CD4-positive, alpha-beta T cell treated with Interleukin-6 at 100 ng/mL for 8 hours (primary cell): Measurements from ENCODE around the gene LRWD1.
"Not testable (repeated sequence)": the region's sequence is repeated elsewhere in the genome, so short reads cannot be mapped to it uniquely, and the experiment has no call there.

Experiments used
- DNase-seq: peaks from one replicate; pipeline ENCODE4 v3.0.0-alpha.2; 2020; ENCODE audit warnings: mixed read lengths, low spot score

The LRWD1 gene

DNA sequence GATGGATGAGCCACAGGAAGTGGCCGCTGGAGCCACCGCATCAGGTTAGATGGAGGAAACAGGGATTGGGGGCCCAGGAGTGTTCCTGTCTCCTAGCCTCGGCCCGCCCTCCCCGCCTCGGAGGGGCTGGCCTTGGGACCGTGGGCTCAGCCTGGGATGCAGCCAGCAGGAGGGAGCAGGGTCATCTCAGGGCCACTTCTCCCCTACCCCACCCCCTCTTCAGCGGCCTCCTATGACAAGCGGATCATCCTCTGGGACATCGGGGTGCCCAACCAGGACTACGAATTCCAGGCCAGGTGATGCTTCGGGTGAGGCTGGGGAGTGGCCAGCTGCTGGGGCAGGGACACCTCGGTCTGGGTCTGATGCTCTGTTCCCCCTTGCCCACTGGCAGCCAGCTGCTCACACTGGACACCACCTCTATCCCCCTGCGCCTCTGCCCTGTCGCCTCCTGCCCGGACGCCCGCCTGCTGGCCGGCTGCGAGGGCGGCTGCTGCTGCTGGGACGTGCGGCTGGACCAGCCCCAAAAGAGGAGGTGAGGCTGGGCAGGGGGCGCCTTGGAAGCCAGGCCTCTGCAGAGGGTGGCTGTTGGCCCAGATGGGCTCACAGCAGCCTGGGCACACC is 4.7 kb downstream of the LRWD1 start:
- no peak for DNase-seq

DNA sequence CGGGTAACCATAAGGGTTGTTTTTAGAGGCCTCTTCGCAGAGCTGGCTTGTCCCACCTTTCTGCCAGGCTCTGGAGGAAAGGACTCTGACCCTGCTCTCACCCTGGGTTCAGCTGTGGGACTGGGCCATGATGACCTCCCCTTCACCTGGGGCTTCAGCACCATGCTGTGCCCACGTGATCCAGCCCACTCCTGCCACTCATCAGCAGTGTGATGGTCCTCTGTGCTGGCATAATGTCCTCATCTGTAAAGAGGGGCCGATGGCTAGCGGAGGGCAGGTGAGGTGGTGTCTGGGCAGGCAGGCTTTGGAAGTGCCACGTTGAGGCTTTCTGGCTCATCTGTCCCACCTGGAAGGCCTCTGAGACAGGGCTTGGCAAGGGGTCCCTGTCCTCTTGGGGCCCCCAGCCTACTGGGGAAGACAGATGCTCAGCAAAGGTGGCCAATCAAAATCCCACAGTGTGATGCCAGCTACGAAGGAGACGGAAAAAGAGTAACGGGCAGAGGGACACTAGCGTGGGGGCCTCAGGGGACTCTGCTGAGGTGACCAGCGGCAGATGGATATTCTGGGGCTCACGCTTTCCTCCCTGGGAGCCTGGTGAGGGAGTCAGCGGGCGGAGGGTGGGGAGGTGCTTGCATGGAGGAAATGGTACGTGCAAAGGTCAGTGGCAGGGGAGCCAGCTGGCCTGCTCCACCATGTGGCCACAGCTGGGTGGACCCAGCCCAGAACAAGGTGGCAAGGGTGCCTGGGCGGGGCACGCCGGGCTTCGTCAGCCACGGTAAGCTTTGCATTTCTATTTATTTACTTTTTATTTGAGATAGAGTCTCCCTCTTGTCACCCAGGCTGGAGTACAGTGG is 5.4 kb downstream of the LRWD1 start:
- DNase-seq: no peak

DNA sequence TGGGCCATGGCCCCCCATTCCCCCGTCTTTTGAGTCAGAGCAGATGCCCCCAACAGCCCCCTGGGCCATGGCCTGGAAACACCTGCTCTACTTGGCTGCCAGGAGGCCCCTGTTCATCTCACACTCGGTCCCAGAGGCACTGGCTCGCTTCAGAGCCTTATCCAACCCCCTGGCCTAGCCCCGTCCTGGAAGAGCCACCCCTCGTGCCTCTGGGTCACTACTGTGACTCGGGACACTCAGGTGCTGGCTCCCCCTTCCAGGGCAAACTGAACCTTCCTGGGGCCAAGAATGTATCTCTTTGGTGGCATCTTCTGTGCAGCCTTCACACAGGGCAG is 7.0 kb downstream of the LRWD1 start:
- no peak for DNase-seq

DNA sequence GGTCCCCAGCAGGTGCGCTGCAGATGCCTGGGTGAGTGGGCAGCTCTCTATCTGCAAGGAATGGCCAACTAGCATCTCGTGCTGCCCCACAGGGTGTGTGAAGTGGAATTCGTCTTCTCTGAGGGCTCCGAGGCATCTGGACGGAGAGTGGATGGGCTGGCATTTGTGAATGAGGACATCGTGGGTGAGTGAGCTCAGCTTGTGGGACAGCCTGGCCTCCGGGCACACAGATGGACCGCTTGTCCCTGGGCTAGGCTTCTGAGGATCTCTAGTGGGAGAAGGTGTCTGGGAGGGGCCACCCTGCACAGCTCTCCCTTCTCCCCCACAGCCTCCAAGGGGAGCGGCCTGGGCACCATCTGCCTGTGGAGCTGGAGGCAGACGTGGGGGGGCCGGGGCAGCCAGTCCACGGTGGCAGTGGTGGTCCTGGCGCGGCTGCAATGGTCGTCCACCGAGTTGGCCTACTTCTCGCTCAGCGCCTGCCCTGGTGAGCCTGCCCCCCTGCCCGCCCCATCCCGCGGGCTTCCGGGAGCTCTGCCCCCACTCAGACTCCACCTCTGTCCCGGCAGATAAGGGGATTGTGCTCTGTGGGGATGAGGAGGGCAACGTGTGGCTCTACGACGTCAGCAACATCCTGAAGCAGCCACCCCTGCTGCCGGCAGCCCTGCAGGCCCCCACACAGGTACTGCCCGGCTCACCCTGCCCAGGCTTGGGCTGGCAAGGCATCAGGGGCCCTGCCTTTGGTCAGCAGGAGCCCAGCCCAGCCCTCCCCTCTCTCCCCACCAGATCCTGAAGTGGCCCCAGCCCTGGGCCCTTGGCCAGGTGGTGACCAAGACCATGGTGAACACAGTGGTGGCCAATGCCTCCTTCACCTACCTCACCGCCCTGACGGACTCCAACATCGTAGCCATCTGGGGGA is 7.6 kb downstream of the LRWD1 start:
- no peak for DNase-seq

DNA sequence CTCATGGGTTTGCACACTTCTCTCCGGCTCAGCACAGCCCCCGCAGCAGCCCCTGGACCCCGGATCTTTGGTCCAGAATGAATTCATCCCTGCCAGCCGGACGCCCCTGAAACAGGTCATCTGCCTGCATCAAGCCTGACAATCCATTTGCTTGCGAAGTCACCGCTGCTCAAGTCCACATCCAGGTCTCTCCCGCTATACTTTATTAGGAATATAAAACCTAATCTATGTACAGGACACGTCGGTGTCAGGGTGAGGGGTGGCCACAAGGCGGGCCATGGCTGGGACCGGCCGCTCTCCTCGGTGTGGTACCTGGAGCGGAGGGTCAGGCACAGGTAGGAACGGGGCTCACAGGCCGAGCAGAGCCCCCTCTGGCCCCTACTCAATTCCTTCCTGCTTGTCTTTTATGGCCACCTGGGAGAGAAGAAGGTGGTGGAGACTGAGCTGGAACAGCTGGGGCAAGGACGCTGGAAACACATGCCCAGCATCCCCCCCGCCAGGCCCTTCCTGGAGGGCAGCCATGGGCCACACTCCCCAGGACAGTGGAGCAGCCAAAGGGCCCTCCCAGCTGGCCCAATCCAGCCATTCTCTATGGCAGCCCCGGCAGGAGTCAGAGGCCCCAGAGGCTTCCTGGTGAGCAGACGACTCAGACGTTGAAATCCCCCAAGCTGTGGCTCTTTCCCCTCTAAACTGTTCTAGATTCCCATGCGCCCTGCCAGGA is 8.6 kb downstream of the LRWD1 start:
- no peak for DNase-seq

DNA sequence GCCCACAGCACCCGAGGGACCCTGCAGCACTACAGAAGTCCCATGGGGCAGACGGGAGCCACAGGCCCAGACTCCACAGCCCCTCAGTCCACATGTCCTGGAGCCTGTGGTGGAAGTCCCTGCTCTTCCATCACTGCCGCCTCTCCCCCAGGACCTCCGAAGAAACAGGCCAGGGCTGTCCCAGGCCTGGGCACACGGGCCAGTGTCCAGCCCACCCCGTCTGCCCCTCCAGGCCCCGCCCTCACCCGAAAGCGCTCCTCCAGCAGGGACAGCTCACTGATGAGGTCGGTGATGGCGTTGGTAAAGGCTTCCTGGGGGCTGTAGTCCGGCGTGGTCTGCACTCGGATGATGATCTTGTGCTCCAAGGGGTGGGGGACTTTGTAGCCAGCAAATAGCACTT is 9.3 kb downstream of the LRWD1 start:
- not testable (repeated sequence) for DNase-seq

DNA sequence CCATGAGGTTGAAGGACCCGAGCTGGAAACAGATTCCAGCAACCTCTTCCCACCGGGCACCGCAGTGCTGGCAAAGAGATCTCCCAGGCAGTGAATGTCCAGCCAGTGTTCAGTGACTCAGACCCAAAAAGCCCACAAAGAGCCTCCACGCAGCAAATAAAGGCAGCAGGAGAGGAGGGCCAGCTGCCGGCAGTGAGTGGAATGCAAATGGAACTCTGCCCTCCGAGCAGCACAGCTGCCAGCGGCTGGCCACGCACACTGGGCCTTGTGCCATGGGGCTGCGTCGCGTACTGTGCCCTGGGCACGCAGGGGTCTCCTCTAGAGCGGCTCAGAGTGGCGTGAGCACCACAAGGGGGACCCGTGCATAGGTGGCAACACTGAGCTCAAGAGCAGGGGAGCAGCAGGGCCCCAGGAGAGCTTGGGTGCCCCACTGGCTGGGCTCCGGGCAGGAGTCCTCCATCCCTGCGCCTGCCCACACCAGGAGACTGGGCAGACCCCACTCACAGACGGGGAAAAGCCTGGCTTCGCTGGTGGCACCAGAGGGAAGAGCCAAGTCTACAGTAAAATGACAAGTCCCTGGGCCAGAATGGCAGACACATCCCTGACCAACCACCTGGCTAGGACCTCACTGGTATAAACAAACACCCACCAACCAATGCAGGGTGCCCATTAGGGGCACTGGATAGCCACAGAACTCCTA is 10.1 kb downstream of the LRWD1 start:
- not testable (repeated sequence) for DNase-seq

DNA sequence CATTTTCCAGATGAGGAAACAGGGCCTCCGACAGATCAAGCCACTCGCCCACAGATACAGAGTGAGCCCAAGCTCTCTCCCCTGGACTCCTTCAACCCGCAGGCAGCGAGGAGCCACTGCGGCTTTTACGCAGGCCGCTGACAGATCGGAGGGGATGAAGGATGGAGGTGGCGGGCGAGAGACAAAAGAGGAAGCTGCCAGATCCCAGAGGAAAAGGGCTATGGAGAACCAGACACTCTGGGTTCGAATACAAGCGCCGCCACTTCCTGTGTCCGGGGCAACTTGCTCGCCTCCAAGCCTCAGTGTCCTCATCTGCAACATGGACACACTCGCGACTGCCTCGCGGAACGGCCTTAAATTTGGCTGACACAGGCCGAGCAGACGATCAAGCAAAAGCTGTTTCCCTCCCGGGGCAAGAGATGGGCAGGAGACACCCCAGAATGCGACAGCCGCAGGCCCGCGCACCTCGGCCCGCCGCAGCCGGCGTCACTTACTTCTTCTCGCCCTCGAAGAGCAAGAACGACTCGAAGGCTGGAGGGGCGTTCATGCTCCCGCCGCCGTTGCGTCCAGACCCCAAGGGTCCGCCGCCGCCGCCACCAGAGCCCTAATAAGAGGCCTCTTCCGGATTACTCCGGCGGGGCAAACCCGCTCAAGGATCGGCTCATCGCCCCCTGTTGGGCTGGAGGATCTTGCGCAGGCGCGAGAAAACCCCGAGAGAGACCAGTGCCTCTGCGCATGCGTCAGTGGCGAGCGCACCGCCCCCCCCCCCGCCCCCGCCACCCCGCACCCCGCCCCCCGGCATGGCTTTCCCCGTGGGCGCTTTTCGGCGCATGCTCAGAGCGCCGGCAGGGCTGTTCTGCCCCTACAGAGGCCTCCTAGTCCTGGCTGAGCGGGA is 13.8 kb downstream of the LRWD1 start, which contains the start of gene POLR2J:
Gene POLR2J (minus strand): TSS at position 609 of the 895 bp plus-strand sequence. CDS start 62 bp downstream, at position 547.
- peak; percentile 84 for DNase-seq

DNA sequence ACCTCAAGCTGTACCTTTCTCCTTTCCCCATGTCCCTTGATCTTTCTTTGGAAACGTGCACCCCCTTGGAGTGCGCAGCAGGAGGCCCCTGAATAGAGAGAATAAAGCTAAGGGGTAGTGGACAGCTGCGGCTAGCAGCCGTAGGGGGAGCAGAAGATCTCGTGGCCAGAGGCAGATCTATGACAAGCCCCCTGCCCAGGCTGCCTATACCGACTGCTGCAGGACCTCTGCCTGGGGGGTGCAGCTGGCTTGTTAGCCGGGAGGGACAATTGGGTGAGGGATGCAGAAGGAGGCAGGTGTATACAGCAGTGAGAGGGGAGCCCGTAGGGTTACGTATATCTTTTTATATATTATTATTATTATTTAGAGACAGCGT is 14.4 kb downstream of the LRWD1 start:
- DNase-seq: not testable (repeated sequence)

DNA sequence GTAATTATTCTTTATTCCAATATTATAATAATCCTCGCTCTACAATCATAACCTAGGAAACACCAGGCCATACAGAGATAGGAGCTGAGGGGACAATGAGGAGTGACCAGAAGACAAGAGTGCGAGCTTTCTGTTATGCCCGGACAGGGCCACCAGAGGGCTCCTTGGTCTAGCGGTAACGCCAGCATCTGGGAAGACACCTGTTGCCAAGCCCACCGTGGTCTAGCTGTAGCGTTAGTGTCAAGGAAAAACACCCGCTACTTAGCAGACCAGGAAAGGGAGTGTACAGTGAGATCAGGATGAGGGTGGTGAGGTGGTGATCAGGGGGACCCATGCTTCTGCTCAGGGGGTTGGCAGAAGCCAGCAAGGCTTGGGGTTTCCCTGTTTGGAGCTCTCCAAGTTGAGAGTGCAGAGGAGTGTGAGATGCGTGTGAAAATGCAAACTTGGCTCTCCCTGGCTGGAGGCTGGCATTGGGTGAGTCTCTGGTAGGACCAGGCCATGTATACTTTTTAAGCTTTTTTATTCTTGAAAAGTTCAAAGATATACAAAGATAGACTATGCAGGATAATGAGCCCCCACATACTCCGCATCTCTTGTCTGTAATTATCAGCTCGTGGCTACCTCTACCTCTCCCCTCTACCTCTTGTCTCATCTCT is 15.3 kb downstream of the LRWD1 start:
- DNase-seq: not testable (repeated sequence)

DNA sequence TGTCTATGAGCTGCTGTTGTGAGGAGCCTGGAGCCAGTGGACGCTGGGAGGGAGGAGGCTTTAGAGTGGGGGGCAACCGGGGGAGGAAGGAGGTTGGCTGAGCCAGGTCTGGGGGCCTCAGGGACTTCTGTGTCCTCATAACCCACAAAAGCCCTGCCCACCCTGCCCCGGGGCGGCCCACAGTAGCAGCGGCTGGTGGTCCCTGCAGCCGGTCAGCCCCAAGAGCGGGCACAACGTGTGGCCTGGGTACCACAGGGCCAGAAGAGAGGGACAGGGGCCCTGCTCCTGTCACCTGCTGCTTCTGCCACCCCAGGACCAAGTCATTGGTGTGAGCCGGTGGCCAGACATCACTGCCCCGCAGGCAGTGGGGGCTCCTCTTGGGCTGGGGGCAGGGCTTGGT is 17.2 kb downstream of the LRWD1 start:
- not testable (repeated sequence) for DNase-seq

DNA sequence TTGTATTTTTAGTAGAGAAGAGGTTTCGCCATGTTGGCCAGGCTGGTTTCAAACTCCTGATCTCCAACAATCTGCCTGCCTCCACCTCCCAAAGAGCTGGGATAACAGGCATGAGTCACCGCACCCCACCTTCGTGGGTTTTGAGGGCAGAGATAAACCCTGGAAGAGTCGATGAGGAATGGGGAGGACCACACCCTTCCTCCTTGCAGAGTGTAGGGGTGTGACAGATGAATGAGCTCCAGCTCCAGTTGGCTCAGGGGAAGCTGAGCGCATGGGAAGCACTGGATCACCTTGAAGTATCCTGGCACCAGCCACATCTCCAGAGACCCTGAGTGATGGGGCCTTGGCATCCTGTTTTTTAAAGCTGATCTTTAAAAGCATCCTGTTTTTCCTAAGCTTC is 19.5 kb downstream of the LRWD1 start:
- not testable (repeated sequence) for DNase-seq

DNA sequence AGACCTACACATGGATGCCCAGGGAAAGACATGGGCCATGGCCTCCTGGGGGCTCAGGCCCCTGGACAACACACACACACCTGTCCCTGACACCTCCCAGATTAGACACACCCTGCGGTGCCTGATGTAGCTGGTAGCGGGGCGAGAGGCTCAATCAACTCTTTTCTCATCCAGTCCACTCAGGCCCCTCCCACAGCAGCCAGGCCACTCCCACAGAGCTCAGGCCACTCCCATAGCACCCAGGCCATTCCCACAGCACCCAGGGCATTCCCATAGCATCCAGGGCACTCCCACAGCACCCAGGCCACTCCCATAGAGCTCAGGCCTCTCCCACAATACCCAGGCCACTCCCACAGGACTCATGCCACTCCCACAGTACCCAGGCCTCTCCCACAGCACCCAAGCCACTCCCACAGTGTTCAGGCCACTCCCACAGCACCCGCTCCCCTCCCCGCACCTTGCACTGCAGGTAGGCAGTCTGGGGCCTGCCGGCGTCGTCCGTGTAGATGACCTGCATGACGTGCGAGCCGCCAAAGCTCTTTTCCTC is 25.8 kb downstream of the LRWD1 start:
- DNase-seq: not testable (repeated sequence)

DNA sequence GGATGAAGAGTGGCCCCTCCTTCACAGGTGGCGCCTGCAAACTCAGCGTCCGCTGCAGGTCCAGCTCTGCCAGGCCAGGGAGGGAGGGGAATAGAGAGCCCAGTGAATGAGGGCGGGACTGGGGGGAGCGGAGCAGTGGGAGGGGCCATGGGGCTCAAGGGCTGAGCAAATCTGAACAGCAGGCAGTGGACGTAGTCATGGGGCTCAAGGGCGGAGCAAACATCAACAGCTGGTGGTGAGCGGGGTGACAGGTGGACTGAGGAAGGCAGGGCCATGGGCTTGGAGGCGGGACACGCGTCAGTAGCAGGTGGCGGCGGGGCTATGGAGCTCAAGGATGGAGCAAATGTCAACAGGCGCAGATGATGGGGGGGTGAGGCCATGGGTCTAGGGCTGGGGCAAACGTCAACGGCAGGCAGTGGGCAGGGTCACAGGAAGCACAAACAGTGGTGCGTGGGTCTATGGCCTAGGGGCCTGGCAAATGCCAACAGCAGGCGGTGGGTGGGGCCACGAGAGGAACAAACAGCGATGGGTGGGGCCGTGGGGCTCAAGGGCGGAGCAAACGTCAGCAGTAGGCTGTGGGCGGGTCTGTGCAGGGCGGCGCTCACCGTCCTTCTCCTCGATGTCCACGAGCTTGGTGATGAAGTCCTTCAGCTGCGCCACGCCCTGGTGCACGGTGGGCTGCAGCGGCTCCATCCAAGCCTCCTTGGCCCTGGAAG is 28.6 kb downstream of the LRWD1 start:
- not testable (repeated sequence) for DNase-seq

DNA sequence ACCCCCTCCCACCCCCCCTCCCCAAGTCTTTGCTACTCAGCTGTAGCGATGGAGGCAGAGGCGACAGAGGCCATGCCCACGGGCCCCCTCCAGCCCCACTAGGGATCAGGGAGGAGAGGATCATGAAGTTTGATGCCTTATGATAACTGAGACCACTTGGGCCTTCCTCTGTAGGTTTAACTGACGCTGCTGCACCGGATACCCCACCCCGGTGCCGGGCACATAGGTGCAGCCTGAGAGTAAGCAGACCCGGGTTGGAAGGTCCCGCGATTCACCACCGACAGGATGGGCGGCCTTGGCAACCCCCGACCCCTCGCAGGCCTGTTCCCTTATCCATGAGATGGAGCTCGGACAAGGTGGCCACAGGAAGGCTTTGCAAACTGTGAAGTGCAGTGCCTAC is 29.2 kb downstream of the LRWD1 start:
- DNase-seq: not testable (repeated sequence)

DNA sequence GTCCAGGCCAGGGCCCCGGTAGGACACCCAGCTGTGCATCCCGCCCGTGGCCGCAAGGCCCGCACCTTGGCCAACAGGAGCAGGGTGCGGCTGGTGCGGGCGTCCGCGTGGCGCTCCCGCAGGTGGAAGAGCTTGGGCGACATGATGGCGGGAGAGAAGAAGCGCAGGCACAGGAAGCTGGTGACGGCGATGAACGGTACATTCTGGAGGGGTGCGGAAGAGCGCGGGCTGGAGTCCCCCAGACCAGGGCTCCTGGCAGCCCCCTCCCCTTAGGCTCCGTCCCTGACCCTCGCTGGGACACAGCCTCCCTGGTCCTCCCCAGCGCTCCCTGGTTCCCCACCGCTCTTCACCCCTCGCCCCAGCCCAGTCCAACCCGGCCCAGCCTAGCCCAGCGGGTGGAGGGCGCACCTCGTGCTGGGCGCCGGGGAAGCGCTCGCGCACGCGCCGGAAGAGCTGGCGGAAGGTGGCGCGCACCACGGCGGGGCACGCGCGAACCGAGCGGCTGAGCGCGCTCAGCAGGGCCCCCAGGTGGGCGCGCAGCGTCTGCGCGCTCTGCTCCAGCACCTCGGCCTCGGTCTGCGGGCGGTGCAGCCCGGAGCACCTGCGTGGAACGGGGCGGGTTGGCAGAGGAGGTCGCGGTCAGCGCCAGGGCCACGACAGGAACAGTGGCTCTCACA is 29.8 kb downstream of the LRWD1 start:
- not testable (repeated sequence) for DNase-seq

DNA sequence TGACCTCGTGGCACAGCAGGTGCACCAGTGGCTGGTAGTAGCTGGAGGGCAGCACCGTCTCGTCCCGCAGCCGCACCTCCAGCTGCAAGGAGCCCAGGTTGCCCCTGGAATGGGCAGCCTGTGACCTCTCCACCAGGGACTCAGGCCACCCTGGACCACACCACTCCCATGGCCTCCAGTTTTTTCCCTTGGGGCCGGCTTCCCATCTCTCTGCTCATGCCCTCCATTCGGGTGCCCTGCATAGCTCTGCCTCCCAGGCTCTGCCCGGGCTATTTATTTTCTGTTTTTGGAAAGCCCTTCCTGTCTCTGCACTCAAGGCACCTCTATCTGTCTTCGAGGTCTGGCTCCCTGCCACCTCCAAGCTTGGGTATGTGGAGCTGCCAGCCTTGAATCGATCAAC is 32.1 kb downstream of the LRWD1 start:
- not testable (repeated sequence) for DNase-seq

DNA sequence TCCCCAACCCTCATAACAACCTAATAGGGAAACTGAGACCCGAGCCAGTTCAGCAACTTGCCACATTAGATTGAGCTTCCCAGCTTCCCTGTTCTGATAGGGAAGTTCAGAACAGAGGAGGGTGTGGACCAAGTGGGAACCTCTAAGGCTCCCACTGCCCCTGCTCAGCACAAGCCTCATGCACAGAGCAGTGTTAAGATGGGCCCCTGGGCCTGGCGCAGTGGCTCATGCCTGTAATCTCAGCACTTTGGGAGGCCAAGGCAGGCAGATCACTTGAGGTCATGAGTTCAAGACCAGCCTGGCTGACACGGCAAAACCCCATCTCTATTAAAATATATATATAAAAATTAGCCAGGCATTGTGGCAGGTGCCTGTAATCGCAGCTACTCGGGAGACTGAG is 32.5 kb downstream of the LRWD1 start:
- not testable (repeated sequence) for DNase-seq
